A549 (cell line): Measurements from ENCODE around the gene XPR1. TPM values are rescaled to one million over a fixed set of nuclear protein-coding genes. Genes with fewer than 3 reads are reported as not detected.

Source experiments
- ATAC-seq, 2 experiments: fragments of 200-7000 bp in 1 of 2; fragments of >200 bp in 1 of 2; cut with Nextera tagmentation in 1 of 2; cut with Tn5 transposase in 1 of 2; 3 replicates each; pipeline versions ENCODE4 v1.8.0 to v1.9.1; 2018 to 2020; ENCODE audit warnings: mild to moderate bottlenecking in 1 of 2, moderate library complexity in 1 of 2
- CTCF ChIA-PET: fragments of 300-600 bp; sonication (Branson Sonifier 250); formaldehyde crosslinking; extraction: SDS; loops from one replicate; lab custom pipeline; 2021; ENCODE audit warnings: antibody characterized with exemption, inconsistent platforms; lab: Yijun Ruan, JAX
- POLR2A ChIA-PET: fragments of 350-600 bp; formaldehyde crosslinking; extraction: SDS; loops from one replicate; lab custom pipeline; 2021; ENCODE audit warnings: antibody characterized with exemption, inconsistent platforms; lab: Yijun Ruan, JAX
- DNase-seq, 2 experiments: peaks; one replicate each; pipeline versions ENCODE4 v3.0.0 to v3.0.0-alpha.2; 2011 to 2016; ENCODE audit warnings: low read depth in 1 of 2, low spot score in 1 of 2
- FAIRE-seq: peaks from 2 replicates; lab custom pipeline; 2011; peaks lifted over from hg19 to GRCh38; lab: Jason Lieb, UNC
- H3K27ac ChIP-seq, 2 experiments: fragments of >200 bp; sonication (Bioruptor Twin); formaldehyde crosslinking; 3 replicates each; pipeline ENCODE4 v1.5.1; 2016 to 2017
- H3K4me1 ChIP-seq: fragments of >200 bp; sonication (Bioruptor Twin); formaldehyde crosslinking; 3 replicates; pipeline ENCODE4 v1.6.1; 2016
- H3K4me2 ChIP-seq: fragments of >200 bp; sonication (Bioruptor Twin); formaldehyde crosslinking; 3 replicates; pipeline ENCODE4 v1.6.1; 2016
- H3K4me3 ChIP-seq: fragments of >200 bp; sonication (Bioruptor Twin); formaldehyde crosslinking; 3 replicates; pipeline ENCODE4 v1.5.1; 2016
- H3K9me3 ChIP-seq: fragments of >200 bp; sonication (Bioruptor Twin); formaldehyde crosslinking; 3 replicates; pipeline ENCODE4 v1.6.1; 2016
- BCL3 ChIP-seq: fragments of >200 bp; sonication (Bioruptor Twin); formaldehyde crosslinking; IDR thresholded peaks from 3 replicates; pipeline ENCODE4 v1.6.1; 2016
- BHLHE40 ChIP-seq: IDR thresholded peaks from 2 replicates; pipeline ENCODE4 v1.6.1; 2012; ENCODE audit warnings: low read depth, low read length, inconsistent platforms
- CBX2 ChIP-seq: fragments of 200-600 bp; sonication (generic); IDR thresholded peaks from 2 replicates; pipeline ENCODE4 v1.6.1; 2016; ENCODE audit warnings: low read depth, mild to moderate bottlenecking, borderline replicate concordance
- CBX8 ChIP-seq: fragments of 200-600 bp; sonication (generic); IDR thresholded peaks from 2 replicates; pipeline ENCODE4 v1.6.1; 2016
- CEBPB ChIP-seq, 2 experiments: fragments of >200 bp in 1 of 2; sonication (Bioruptor Twin) in 1 of 2; formaldehyde crosslinking in 1 of 2; IDR thresholded peaks; 2 replicates each; pipeline ENCODE4 v1.6.1; 2012 to 2016
- CHD4 ChIP-seq: fragments of 200-600 bp; sonication (generic); IDR thresholded peaks from 2 replicates; pipeline ENCODE4 v1.6.1; 2016; ENCODE audit warnings: antibody characterized with exemption, mild to moderate bottlenecking, borderline replicate concordance
- ELK1 ChIP-seq: fragments of 150-350 bp; IDR thresholded peaks from 2 replicates; pipeline ENCODE4 v1.6.1; 2014; ENCODE audit warnings: low read depth, mild to moderate bottlenecking, low read length
- EP300 ChIP-seq, 2 experiments: fragments of >200 bp; sonication (Bioruptor Twin); formaldehyde crosslinking; IDR thresholded peaks; 2 replicates in 1 of 2; 3 replicates in 1 of 2; pipeline ENCODE4 v1.6.1; 2016 to 2017
- ESRRA ChIP-seq: fragments of 150-350 bp; IDR thresholded peaks from 2 replicates; pipeline ENCODE4 v1.6.1; 2014; ENCODE audit warnings: mild to moderate bottlenecking, low read length, borderline replicate concordance
- GATA3 ChIP-seq: IDR thresholded peaks from 2 replicates; pipeline ENCODE4 v1.6.1; 2012; ENCODE audit warnings: borderline replicate concordance
- HEYL ChIP-seq: fragments of 250-450 bp; sonication (Bioruptor Pico); IDR thresholded peaks from 2 replicates; pipeline ENCODE4 v1.8.0; 2021; ENCODE audit warnings: mild to moderate bottlenecking, moderate library complexity
- HOXB13 ChIP-seq: fragments of 250-450 bp; sonication (Bioruptor Pico); IDR thresholded peaks from 2 replicates; pipeline ENCODE4 v1.5.0; 2020; ENCODE audit warnings: low read depth, mild to moderate bottlenecking, moderate library complexity
- KDM5A ChIP-seq: fragments of 200-600 bp; sonication (generic); IDR thresholded peaks from 2 replicates; pipeline ENCODE4 v1.6.1; 2016; ENCODE audit warnings: antibody characterized with exemption, mild to moderate bottlenecking
- MAZ ChIP-seq: fragments of 150-350 bp; IDR thresholded peaks from 2 replicates; pipeline ENCODE4 v1.6.1; 2014; ENCODE audit warnings: antibody characterized with exemption, low read depth, low read length, borderline replicate concordance
- NFE2L2 ChIP-seq: fragments of 150-350 bp; conservative IDR thresholded peaks from 2 replicates; pipeline ENCODE4 v1.6.1; 2014; ENCODE audit warnings: low read length
- PHF8 ChIP-seq: fragments of 200-600 bp; sonication (generic); IDR thresholded peaks from 2 replicates; pipeline ENCODE4 v1.6.1; 2016; ENCODE audit warnings: low read depth, mild to moderate bottlenecking, antibody characterized with exemption, moderate library complexity, borderline replicate concordance
- RARB ChIP-seq: fragments of 250-450 bp; sonication (Bioruptor Pico); IDR thresholded peaks from 2 replicates; pipeline ENCODE4 v1.8.0; 2021; ENCODE audit warnings: mild to moderate bottlenecking, moderate library complexity
- REST ChIP-seq: fragments of 200-600 bp; sonication (generic); IDR thresholded peaks from 2 replicates; pipeline ENCODE4 v1.6.1; 2016; ENCODE audit warnings: antibody characterized with exemption, mild to moderate bottlenecking, moderate library complexity
- ZFP36 ChIP-seq: fragments of 450-650 bp; IDR thresholded peaks from 2 replicates; pipeline ENCODE4 v1.6.1; 2014; ENCODE audit warnings: borderline replicate concordance; ENCODE audit not compliant: partially characterized antibody
- ZSCAN20 ChIP-seq: fragments of 250-450 bp; sonication (Bioruptor Pico); IDR thresholded peaks from 2 replicates; pipeline ENCODE4 v1.8.0; 2022; ENCODE audit warnings: mild to moderate bottlenecking, moderate library complexity
- WGBS: methylation state at CpG from one replicate; pipeline ENCODE4 v1.1.6; 2017; ENCODE audit errors: missing lambda C conversion rate; 5-methylcytosine and 5-hydroxymethylcytosine counted together
- polyA plus RNA-seq, 4 experiments: library from polyadenylated mRNA; depleted of rRNA in 3 of 4; stranded (reverse); fragments of >200 nt; fragmentation: RNase III in 1 of 4; extraction: RNeasy Plus Mini Kit Qiagen cat#74134 plus additional on column Dnase treatment in 1 of 4; gene quantifications; 2 replicates in 3 of 4; 3 replicates in 1 of 4; pipeline ENCODE4 v1.2.3, GENCODE V29; 2011 to 2017
- TF ChIP-seq, protein P1 (sequence below): fragments of 250-450 bp; sonication (Bioruptor Pico); IDR thresholded peaks from 2 replicates; pipeline ENCODE4 v1.5.0; 2020; ENCODE audit warnings: low read depth, mild to moderate bottlenecking, moderate library complexity

Gene XPR1
- polyA plus RNA-seq, 2 of the 4 experiments (the other 2 are of a cell fraction): 37.5 to 86.1 TPM

DNA sequence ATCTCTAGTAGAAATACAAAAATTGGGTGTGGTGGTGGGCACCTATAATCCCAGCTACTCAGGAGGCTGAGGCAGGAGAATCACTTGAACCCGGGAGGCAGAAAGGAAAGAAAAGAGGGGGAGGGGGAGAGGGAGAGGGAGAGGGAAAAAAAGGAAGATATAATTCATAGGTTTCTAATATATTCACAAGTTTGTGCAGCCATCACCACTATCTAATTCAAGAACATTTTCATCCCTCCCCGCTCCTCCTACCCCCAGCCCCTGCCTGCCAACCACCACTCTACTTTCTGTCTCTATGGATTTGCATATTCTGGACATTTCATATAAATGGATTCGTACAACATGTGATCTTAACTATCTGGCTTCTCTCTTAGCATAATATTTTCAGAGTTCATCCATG, 147.8 kb downstream of the XPR1 start:
- H3K4me3 ChIP-seq: no peak overlapping the region
- POLR2A ChIA-PET: no interaction called here
- FAIRE-seq (no peak), ATAC-seq (no peak), DNase-seq (no peak)
- H3K9me3 ChIP-seq: no peaks in the 10 kb centered on the region
- 96% methylated on average over 3 of the region's 3 CpGs for WGBS
- no peak overlapping the region for H3K27ac ChIP-seq
- TF ChIP-seq NFE2L2 (no peak), REST (no peak)
- peaks cover 2% of the 10 kb centered on the region; the same call in 2 of the 3 replicates for H3K4me1 ChIP-seq
- no peak overlapping the region for H3K4me2 ChIP-seq
- CTCF ChIA-PET: interaction anchor here (1.6 kb wide), 1 partner anchor 24 kb away, joined by 4 read pairs; no protein-coding TSS in a partner anchor

- WGBS: 94% methylated on average over 6 of the region's 6 CpGs
- POLR2A ChIA-PET: no interaction called here
- TF ChIP-seq MAZ: no peak
- TF ChIP-seq GATA3: no peak
- no peak for TF ChIP-seq CBX2
- no peak for TF ChIP-seq ZSCAN20 (CRISPR knock-in tag)
- TF ChIP-seq CEBPB (IDR thresholded peaks at IDR 0.05): no peak
- TF ChIP-seq, protein P1, sequence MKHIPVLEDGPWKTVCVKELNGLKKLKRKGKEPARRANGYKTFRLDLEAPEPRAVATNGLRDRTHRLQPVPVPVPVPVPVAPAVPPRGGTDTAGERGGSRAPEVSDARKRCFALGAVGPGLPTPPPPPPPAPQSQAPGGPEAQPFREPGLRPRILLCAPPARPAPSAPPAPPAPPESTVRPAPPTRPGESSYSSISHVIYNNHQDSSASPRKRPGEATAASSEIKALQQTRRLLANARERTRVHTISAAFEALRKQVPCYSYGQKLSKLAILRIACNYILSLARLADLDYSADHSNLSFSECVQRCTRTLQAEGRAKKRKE: no peak
- TF ChIP-seq HOXB13 (CRISPR knock-in tag): no peak
- TF ChIP-seq ZFP36: no peak
- no peak for TF ChIP-seq PHF8
- TF ChIP-seq ESRRA: no peak
- no peak for TF ChIP-seq BCL3
- no peak for TF ChIP-seq BHLHE40
These were observed 149.9 kb downstream of the XPR1 start for GRCh38 chr1:180781718-180782117.

GRCh38 chr1:180785291-180785690, 153.5 kb downstream of the XPR1 start:
- Histone ChIP-seq H3K4me1 (peaks cover 11% of the 10 kb centered on the region), H3K27ac (0 out of 6 replicates have a peak overlapping the region, but pooled peaks of 1 of the 2 experiments have one; percentile 26), H3K9me3 (no peaks in the 10 kb centered on the region), H3K4me3 (no peak overlapping the region)
- FAIRE-seq: no peak
- 62% methylated on average over 3 of the region's 3 CpGs for WGBS
- TF ChIP-seq CHD4 (no peak), ELK1 (no peak), RARB (CRISPR knock-in tag) (no peak), EP300 (IDR thresholded peaks at IDR 0.05) (no peak), KDM5A (no peak), HEYL (no peak), CBX8 (no peak)
- TF ChIP-seq, all 56 proteins: peak for 0
- H3K4me2 ChIP-seq: peak overlapping the region; percentile 23; the same call in 1 of the 3 replicates
- CTCF ChIA-PET: interaction anchor here (2.3 kb wide), 1 partner anchor 270 kb away, joined by 8 read pairs; no protein-coding TSS in a partner anchor
- ATAC-seq (no peak), DNase-seq (no peak)
- POLR2A ChIA-PET: no interaction called here

More at GRCh38 chr1:180781718-180782117, 149.9 kb downstream of the XPR1 start:
- CTCF ChIA-PET: no interaction called here
- Histone ChIP-seq H3K27ac (no peak overlapping the region), H3K4me3 (no peak overlapping the region), H3K4me1 (peaks cover 11% of the 10 kb centered on the region), H3K9me3 (no peaks in the 10 kb centered on the region), H3K4me2 (no peak overlapping the region)
- FAIRE-seq: no peak
- no peak for ATAC-seq
- no peak for DNase-seq
